ENCODE measurements around the gene UBL4A. TPM values are rescaled to one million over a fixed set of nuclear protein-coding genes. Genes with fewer than 3 reads are reported as not detected.

Gene UBL4A
- total RNA-seq, 1 experiment from 2014 or later: 26.7 TPM

DNA sequence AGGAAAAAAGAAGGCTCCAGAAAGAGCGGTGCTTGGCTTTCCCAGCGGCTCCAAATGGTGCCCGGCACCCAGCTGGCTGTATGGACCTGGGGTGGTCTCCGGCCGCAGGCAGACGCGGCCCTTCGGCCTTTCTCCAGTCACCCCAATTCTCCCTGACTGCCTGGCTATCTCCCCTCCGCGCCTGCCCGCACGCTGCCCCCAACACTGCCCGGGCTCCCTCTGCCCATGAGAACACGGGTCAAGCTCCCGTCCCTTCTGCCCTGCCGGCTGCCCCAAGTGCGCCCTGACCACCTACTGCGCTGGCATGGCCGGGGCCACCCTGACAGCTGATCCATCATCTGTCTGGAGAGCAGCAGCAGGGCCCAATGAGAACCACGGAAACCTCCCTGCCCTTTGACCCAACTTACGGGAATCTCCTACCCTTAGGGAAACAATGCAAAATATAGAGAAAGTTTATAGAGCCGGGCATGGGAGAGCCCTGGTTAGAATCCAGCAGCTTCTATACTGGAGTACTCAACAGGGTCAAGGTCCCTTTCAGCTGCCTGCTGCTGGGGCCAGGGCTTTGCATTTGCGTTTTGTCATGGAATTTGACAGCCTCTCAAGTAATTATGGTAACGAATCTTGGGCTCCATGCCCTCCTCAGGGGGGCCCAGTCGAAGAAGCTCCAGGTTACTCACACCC, 30.8 kb upstream of the UBL4A start:
- no TSS peak for BruUV-seq (replicated peaks)
- H3K9me3 Mint-ChIP-seq (ENCODE audit: unreplicated experiment): no peaks in the 10 kb centered on the region
- TF ChIP-seq, protein P1, sequence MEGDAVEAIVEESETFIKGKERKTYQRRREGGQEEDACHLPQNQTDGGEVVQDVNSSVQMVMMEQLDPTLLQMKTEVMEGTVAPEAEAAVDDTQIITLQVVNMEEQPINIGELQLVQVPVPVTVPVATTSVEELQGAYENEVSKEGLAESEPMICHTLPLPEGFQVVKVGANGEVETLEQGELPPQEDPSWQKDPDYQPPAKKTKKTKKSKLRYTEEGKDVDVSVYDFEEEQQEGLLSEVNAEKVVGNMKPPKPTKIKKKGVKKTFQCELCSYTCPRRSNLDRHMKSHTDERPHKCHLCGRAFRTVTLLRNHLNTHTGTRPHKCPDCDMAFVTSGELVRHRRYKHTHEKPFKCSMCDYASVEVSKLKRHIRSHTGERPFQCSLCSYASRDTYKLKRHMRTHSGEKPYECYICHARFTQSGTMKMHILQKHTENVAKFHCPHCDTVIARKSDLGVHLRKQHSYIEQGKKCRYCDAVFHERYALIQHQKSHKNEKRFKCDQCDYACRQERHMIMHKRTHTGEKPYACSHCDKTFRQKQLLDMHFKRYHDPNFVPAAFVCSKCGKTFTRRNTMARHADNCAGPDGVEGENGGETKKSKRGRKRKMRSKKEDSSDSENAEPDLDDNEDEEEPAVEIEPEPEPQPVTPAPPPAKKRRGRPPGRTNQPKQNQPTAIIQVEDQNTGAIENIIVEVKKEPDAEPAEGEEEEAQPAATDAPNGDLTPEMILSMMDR (IDR thresholded peaks at IDR 0.05; ENCODE audit: unreplicated experiment): no peak
- no peak for DNase-seq (ENCODE audit: unreplicated experiment)
- peak overlapping the region; percentile 67 for H3K4me3 Mint-ChIP-seq (ENCODE audit: unreplicated experiment)
- H3K4me1 Mint-ChIP-seq (ENCODE audit: insufficient read depth, unreplicated experiment): no peaks in the 10 kb centered on the region
- peak overlapping the region; percentile 88 for H3K27ac Mint-ChIP-seq (ENCODE audit: low read depth, unreplicated experiment)
- POLR2A ChIA-PET: interaction anchor here (1.3 to 4.3 kb wide), 7 partner anchors 11 to 105 kb away, joined by 4 to 48 read pairs (median 7); partner anchors contain the start of genes SLC10A3 and UBL4A
- H3K27me3 Mint-ChIP-seq (ENCODE audit: insufficient read depth, unreplicated experiment): peaks cover 12% of the 10 kb centered on the region
- intact Hi-C loops (cut with micrococcal nuclease): no loop called here
- CTCF ChIA-PET: interaction anchor here (1.7 to 2.8 kb wide), 2 partner anchors 9 to 144 kb away, joined by 5 to 8 read pairs; no protein-coding TSS in a partner anchor
- H3K36me3 Mint-ChIP-seq (ENCODE audit: insufficient read depth, unreplicated experiment): no peaks in the 10 kb centered on the region

DNA sequence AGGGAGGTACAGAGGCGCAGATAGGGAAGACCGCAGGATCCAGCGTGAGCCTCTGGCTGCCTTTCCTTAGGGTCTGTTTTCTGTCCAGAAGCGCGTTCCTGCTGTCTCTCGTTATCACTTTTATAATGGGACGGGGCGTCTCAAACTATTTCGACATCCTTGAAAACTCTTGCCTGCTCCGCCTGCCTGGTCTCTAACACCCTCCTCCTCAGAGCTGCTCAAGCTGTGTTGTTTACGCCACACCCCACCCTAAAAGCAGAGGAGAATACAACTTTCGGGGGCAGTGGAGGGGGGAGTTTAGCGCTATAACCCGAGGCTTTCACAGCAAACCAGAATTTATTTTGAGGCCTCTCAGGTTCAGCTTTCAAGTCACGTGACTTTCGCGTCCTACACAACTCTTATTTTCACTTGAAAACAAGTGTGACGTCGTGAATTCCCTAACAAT, 30.3 kb upstream of the UBL4A start:
- intact Hi-C loops (cut with micrococcal nuclease): no loop called here
- BruUV-seq (replicated peaks): TSS peak; percentile 70
- ChIA-PET CTCF (interaction anchor here (1.7 to 2.8 kb wide), 2 partner anchors 10 to 143 kb away, joined by 5 to 8 read pairs; no protein-coding TSS in a partner anchor), POLR2A (interaction anchor here (0.6 to 4.3 kb wide), 11 partner anchors 11 to 146 kb away, joined by 3 to 48 read pairs (median 6); partner anchors contain the start of genes SLC10A3 and UBL4A)
- Mint-ChIP-seq H3K27ac (ENCODE audit: low read depth, unreplicated experiment) (peak overlapping the region; percentile 88), H3K4me3 (ENCODE audit: unreplicated experiment) (peak overlapping the region; percentile 67), H3K9me3 (ENCODE audit: unreplicated experiment) (no peaks in the 10 kb centered on the region), H3K27me3 (ENCODE audit: insufficient read depth, unreplicated experiment) (peaks cover 12% of the 10 kb centered on the region), H3K36me3 (ENCODE audit: insufficient read depth, unreplicated experiment) (no peaks in the 10 kb centered on the region), H3K4me1 (ENCODE audit: insufficient read depth, unreplicated experiment) (no peaks in the 10 kb centered on the region)
- no peak for DNase-seq (ENCODE audit: unreplicated experiment)
- TF ChIP-seq, protein P1 (IDR thresholded peaks at IDR 0.05; ENCODE audit: unreplicated experiment): no peak

DNA sequence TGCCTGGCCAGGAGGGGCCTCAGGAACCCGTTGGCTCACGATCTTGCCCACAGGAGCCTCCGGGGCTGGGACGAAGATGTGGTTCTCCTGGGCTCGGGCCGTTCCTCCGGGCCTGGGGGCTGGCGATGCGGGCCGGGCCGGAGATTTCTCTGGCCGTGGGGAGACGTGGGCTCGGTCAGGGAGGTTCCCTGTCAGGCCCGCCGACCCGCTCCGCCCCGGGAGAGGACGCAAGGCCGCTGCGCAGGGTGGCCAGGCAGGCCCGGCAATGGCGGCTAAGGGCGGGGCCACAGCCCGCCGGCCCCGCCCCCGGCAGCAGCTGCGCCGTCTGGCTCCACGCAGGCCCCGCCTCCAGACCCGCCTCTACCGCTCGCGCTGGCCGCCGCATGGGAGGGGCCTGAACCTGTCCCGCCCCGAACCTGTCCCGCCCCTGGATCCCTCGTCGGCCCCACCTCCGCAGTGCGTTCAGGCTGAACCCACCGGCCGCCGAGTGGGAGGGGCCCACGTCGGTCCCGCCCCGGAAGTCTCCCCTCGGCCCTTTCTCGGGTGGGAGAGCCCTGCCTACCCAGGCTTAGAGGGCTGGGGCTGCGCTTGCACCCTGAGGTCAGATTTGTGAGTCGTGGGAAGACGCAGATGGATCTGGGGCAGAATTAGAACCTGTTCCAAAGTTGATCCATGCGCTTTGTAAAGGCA, 29.7 kb upstream of the UBL4A start, which contains the start of gene FAM3A:
Gene FAM3A, minus strand, starts transcription at position 267 of the 690 bp plus-strand sequence. CDS start 460 bp downstream, outside the sequence.
- H3K4me3 Mint-ChIP-seq (ENCODE audit: unreplicated experiment): peak within 1 kb of the TSS; percentile 67
- peak within 1 kb of the TSS; percentile 88 for H3K27ac Mint-ChIP-seq (ENCODE audit: low read depth, unreplicated experiment)
- no peaks in the 10 kb centered on the region for H3K4me1 Mint-ChIP-seq (ENCODE audit: insufficient read depth, unreplicated experiment)
- POLR2A ChIA-PET: interaction anchor here (0.6 to 4.3 kb wide), 19 partner anchors 9 to 145 kb away, joined by 3 to 48 read pairs (median 4); partner anchors contain the start of genes DNASE1L1, FAM50A, IKBKG and SLC10A3
- peaks cover 12% of the 10 kb centered on the region for H3K27me3 Mint-ChIP-seq (ENCODE audit: insufficient read depth, unreplicated experiment)
- intact Hi-C loops (cut with micrococcal nuclease): no loop called here
- H3K36me3 Mint-ChIP-seq (ENCODE audit: insufficient read depth, unreplicated experiment): no peaks in the 10 kb centered on the region
- no peaks in the 10 kb centered on the region for H3K9me3 Mint-ChIP-seq (ENCODE audit: unreplicated experiment)
- CTCF ChIA-PET: interaction anchor here (1.7 kb wide), 1 partner anchor 11 kb away, joined by 5 read pairs; no protein-coding TSS in a partner anchor
- BruUV-seq (replicated peaks): no TSS peak
- TF ChIP-seq, protein P1 (IDR thresholded peaks at IDR 0.05; ENCODE audit: unreplicated experiment): no peak
- DNase-seq (ENCODE audit: unreplicated experiment): peak; percentile 81
